GM23248 (cell line): Measurements from ENCODE around the gene RBM15B.

Experiments used
- EZH2 ChIP-seq: fragments of 200-600 bp; sonication (generic); IDR thresholded peaks from 2 replicates; pipeline ENCODE4 v1.6.1; 2018; ENCODE audit warnings: antibody characterized with exemption, mild to moderate bottlenecking; ENCODE audit not compliant: insufficient read depth, poor library complexity, severe bottlenecking
- EZH2phosphoT487 ChIP-seq: fragments of 200-600 bp; sonication (generic); IDR thresholded peaks from 2 replicates; pipeline ENCODE4 v1.6.1; 2018; ENCODE audit warnings: antibody characterized with exemption, moderate library complexity, mild to moderate bottlenecking, low read depth; ENCODE audit not compliant: insufficient read depth

DNA sequence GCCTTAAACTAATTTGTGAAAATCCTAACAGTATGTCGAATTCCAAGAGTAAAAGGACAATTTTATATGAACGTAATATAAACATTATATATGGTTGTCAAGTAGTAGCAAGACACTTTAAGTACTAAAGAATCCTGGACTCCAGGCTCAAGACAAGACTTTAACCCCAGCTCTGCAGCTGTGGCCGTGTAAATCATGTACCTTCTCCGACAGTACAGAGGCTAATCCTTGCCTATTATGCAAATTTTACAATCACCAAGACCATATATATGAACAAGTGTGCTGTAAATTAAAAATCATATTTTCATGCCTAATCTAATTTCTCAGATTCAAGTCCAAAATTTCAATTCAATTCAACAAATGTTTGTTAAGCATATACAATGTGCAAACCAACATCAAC, 35.8 kb downstream of the RBM15B start:
- TF ChIP-seq EZH2: no peak
- TF ChIP-seq EZH2phosphoT487: no peak
